Measurements from ENCODE around the gene TMPRSS11F.

GRCh38 chr4:68152411-68152810 is 22.7 kb upstream of the TMPRSS11F start:
- no peak for TF ChIP-seq CTCF (IDR thresholded peaks at IDR 0.05)
- TF ChIP-seq POLR2A (IDR thresholded peaks at IDR 0.05; ENCODE audit: low read depth), result no peak
- no peak for TF ChIP-seq EP300 (IDR thresholded peaks at IDR 0.05)

All from esophagus muscularis mucosa (tissue), 4 donors.